Mesenchymal stem cell (in vitro differentiated cells and primary cell): ENCODE measurements around the gene PCDHGA12.
"Not testable (repeated sequence)": the region's sequence is repeated elsewhere in the genome, so short reads cannot be mapped to it uniquely, and the experiment has no call there.

Experiments used
- DNase-seq: peaks from one replicate; pipeline ENCODE4 v3.0.0-alpha.2; 2013
- H2AFZ ChIP-seq: one replicate; pipeline ENCODE4 v1.6.1; 2013; ENCODE audit warnings: low read depth, mild to moderate bottlenecking, control low read depth, inconsistent platforms, low read length, moderate library complexity
- H2AK5ac ChIP-seq: 2 replicates; pipeline ENCODE4 v1.6.1; 2013; ENCODE audit warnings: low read length, moderate library complexity, mild to moderate bottlenecking, inconsistent platforms; ENCODE audit not compliant: severe bottlenecking
- H2BK120ac ChIP-seq: one replicate; pipeline ENCODE4 v1.6.1; 2013; ENCODE audit warnings: low read depth, mild to moderate bottlenecking, inconsistent platforms, low read length, moderate library complexity
- H2BK12ac ChIP-seq, 2 experiments: one replicate each; pipeline ENCODE4 v1.6.1; 2013; ENCODE audit warnings: inconsistent platforms in 2 of 2, low read length in 2 of 2, mild to moderate bottlenecking in 2 of 2, moderate library complexity in 2 of 2, control low read depth in 1 of 2
- H2BK15ac ChIP-seq: one replicate; pipeline ENCODE4 v1.6.1; 2013; ENCODE audit warnings: mild to moderate bottlenecking, low read depth, inconsistent platforms; ENCODE audit not compliant: poor library complexity, severe bottlenecking
- H2BK5ac ChIP-seq: 2 replicates; pipeline ENCODE4 v1.6.1; 2013; ENCODE audit warnings: low read depth, mild to moderate bottlenecking, low read length, control low read depth, inconsistent platforms; ENCODE audit not compliant: poor library complexity, severe bottlenecking
- H3K14ac ChIP-seq, 2 experiments: one replicate each; pipeline ENCODE4 v1.6.1; 2013; ENCODE audit warnings: inconsistent platforms in 2 of 2, low read length in 2 of 2, control low read depth in 1 of 2, mild to moderate bottlenecking in 1 of 2, moderate library complexity in 1 of 2
- H3K18ac ChIP-seq, 2 experiments: one replicate each; pipeline ENCODE4 v1.6.1; 2013; ENCODE audit warnings: inconsistent platforms in 2 of 2, low read length in 2 of 2, control low read depth in 1 of 2, low read depth in 1 of 2, mild to moderate bottlenecking in 1 of 2
- H3K23ac ChIP-seq, 2 experiments: one replicate each; pipeline ENCODE4 v1.6.1; 2013; ENCODE audit warnings: inconsistent platforms in 2 of 2, low read length in 2 of 2, mild to moderate bottlenecking in 2 of 2, moderate library complexity in 2 of 2, control low read depth in 1 of 2
- H3K27ac ChIP-seq: 2 replicates; pipeline ENCODE4 v1.5.1; 2013; ENCODE audit warnings: mild to moderate bottlenecking, moderate library complexity, low read length, control low read depth, inconsistent platforms; ENCODE audit not compliant: poor library complexity, severe bottlenecking
- H3K27me3 ChIP-seq, 2 experiments: 2 replicates each; pipeline versions ENCODE4 v1.6.1 to v1.7.0; 2013; ENCODE audit warnings: low read length in 2 of 2, mild to moderate bottlenecking in 2 of 2, moderate library complexity in 2 of 2, control low read depth in 1 of 2, inconsistent platforms in 1 of 2; ENCODE audit not compliant: control insufficient read depth in 1 of 2, insufficient read depth in 1 of 2
- H3K36me3 ChIP-seq, 2 experiments: 2 replicates each; pipeline versions ENCODE4 v1.6.1 to v1.7.0; 2013; ENCODE audit warnings: low read length in 2 of 2, control low read depth in 1 of 2, inconsistent platforms in 1 of 2, low read depth in 1 of 2, mild to moderate bottlenecking in 1 of 2; ENCODE audit not compliant: insufficient read depth in 2 of 2, control insufficient read depth in 1 of 2
- H3K4ac ChIP-seq, 2 experiments: one replicate each; pipeline ENCODE4 v1.6.1; 2013; ENCODE audit warnings: inconsistent platforms in 2 of 2, low read length in 2 of 2, mild to moderate bottlenecking in 2 of 2, moderate library complexity in 2 of 2, control low read depth in 1 of 2, low read depth in 1 of 2
- H3K4me1 ChIP-seq: 2 replicates; pipeline ENCODE4 v1.6.1; 2013; ENCODE audit warnings: low read depth, low read length, control low read depth; ENCODE audit not compliant: control insufficient read depth, insufficient read depth
- H3K4me2 ChIP-seq: 2 replicates; pipeline ENCODE4 v1.6.1; 2013; ENCODE audit warnings: low read length, mild to moderate bottlenecking, inconsistent platforms; ENCODE audit not compliant: poor library complexity, severe bottlenecking
- H3K4me3 ChIP-seq, 2 experiments: 2 replicates each; pipeline versions ENCODE4 v1.5.1 to v1.7.0; 2013; ENCODE audit warnings: low read length in 2 of 2, mild to moderate bottlenecking in 2 of 2, control low read depth in 1 of 2, low read depth in 1 of 2; ENCODE audit not compliant: insufficient read depth in 1 of 2
- H3K79me1 ChIP-seq: replicated peaks from 2 replicates; pipeline ENCODE4 v1.6.1; 2013; ENCODE audit warnings: mild to moderate bottlenecking, control low read depth, low read length, inconsistent platforms; ENCODE audit not compliant: poor library complexity, severe bottlenecking
- H3K9ac ChIP-seq: 2 replicates; pipeline ENCODE4 v1.7.0; 2013; ENCODE audit warnings: mild to moderate bottlenecking, low read length, moderate library complexity
- H3K9me3 ChIP-seq: 2 replicates; pipeline ENCODE4 v1.7.0; 2013; ENCODE audit warnings: mild to moderate bottlenecking, low read length; ENCODE audit not compliant: control insufficient read depth
- H4K8ac ChIP-seq: one replicate; pipeline ENCODE4 v1.6.1; 2013; ENCODE audit warnings: inconsistent platforms, mild to moderate bottlenecking, low read length, moderate library complexity
- H4K91ac ChIP-seq: one replicate; pipeline ENCODE4 v1.6.1; 2013; ENCODE audit warnings: mild to moderate bottlenecking, low read length, inconsistent platforms
- WGBS: methylation state at CpG from one replicate; pipeline ENCODE4 v1.1.7; 2013; ENCODE audit warnings: mixed read lengths; 5-methylcytosine and 5-hydroxymethylcytosine counted together

PCDHGA12 gene

DNA sequence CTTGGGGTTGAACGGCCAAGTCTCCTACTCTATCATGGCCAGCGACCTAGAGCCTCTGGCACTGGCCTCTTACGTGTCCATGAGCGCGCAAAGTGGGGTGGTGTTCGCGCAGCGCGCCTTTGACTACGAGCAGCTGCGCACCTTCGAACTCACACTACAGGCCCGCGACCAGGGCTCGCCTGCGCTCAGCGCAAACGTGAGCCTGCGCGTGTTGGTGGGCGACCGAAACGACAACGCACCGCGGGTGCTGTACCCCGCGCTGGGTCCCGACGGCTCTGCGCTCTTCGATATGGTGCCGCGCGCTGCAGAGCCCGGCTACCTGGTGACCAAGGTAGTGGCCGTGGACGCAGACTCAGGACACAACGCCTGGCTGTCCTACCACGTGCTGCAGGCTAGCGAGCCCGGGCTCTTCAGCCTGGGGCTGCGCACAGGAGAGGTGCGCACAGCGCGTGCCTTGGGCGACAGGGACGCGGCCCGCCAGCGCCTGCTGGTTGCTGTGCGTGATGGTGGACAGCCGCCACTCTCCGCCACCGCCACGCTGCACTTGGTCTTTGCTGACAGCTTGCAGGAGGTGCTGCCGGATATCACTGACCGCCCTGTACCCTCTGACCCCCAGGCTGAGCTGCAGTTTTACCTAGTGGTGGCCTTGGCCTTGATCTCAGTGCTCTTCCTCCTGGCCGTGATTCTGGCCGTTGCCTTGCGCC is 30.6 kb upstream of the PCDHGA12 start:
- Histone ChIP-seq H4K8ac (no peak overlapping the region), H2AK5ac (no peak overlapping the region), H2BK15ac (no peak overlapping the region), H3K27me3 (no peaks in the 10 kb centered on the region), H3K4me1 (no peaks in the 10 kb centered on the region), H3K4me3 (peak overlapping the region; percentile 4 to 70), H2BK12ac (no peak overlapping the region), H2AFZ (no peak overlapping the region), H3K27ac (no peak overlapping the region), H3K18ac (no peak overlapping the region), H4K91ac (no peak overlapping the region), H2BK120ac (no peak overlapping the region), H3K4ac (no peak overlapping the region), H3K4me2 (no peak overlapping the region), H2BK5ac (no peak overlapping the region), H3K79me1 (peaks cover 15% of the 10 kb centered on the region), H3K23ac (no peak overlapping the region), H3K9me3 (peaks cover 60% of the 10 kb centered on the region), H3K9ac (no peak overlapping the region), H3K14ac (no peak overlapping the region), H3K36me3 (peaks cover 0 to 26% of the 10 kb centered on the region in 2 experiments)
- DNase-seq = no peak
- WGBS = 96% methylated on average over 61 of the region's 61 CpGs

DNA sequence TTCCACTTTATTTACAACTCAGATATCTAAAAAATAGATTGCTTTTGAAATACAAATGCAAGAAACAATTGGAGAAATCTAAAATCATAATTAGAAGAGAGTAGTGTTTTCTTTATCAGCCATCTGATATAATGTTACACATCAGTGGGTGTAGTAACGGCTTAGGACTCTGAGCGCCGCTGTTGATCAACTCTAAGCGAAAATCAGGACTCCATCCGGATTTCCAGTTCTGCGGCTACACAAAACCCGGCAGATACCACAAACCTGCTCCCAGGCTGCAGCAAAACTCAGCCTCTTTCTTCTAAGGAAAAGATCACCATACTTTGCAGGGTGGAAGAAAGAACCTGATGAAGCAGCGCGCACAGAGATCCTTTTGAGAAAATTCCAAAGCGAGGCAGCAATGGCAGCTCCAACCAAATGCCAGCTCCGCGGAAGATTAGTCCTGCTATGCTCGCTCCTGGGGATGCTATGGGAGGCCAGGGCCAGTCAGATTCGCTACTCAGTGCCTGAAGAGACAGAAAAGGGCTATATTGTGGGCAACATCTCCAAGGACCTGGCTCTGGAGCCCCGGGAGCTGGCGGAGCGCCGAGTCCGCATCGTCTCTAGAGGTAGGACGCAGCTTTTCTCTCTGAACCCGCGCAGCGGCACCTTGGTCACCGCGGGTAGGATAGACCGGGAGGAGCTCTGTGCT is 27.6 kb upstream of the PCDHGA12 start, which contains the start of gene PCDHGA9:
Gene PCDHGA9, plus strand, starts transcription at position 226 of the 691 bp plus-strand sequence. Its CDS starts 175 bp downstream, at position 401.
- Histone ChIP-seq H4K8ac (no peak within 1 kb of the TSS), H2BK15ac (no peak within 1 kb of the TSS), H3K36me3 (peaks cover 0 to 24% of the 10 kb centered on the region in 2 experiments), H3K4me2 (no peak within 1 kb of the TSS), H3K4ac (no peak within 1 kb of the TSS), H4K91ac (no peak within 1 kb of the TSS), H3K14ac (no peak within 1 kb of the TSS), H3K18ac (no peak within 1 kb of the TSS), H2BK12ac (no peak within 1 kb of the TSS), H3K27me3 (no peaks in the 10 kb centered on the region), H3K4me1 (no peaks in the 10 kb centered on the region), H3K9me3 (peaks cover 54% of the 10 kb centered on the region), H3K79me1 (peaks cover 13% of the 10 kb centered on the region), H3K4me3 (peak within 1 kb of the TSS in 1 of 2 experiments; percentile 75), H3K27ac (no peak within 1 kb of the TSS), H2AK5ac (no peak within 1 kb of the TSS), H2BK5ac (no peak within 1 kb of the TSS), H2BK120ac (no peak within 1 kb of the TSS), H2AFZ (no peak within 1 kb of the TSS), H3K9ac (peak within 1 kb of the TSS; percentile 53), H3K23ac (no peak within 1 kb of the TSS)
- 93% methylated on average over 27 of the region's 27 CpGs for WGBS
- no peak for DNase-seq

- Histone ChIP-seq H4K91ac (no peak overlapping the region), H2BK120ac (no peak overlapping the region), H2AFZ (no peak overlapping the region), H3K27ac (no peak overlapping the region), H3K9me3 (peaks cover 54% of the 10 kb centered on the region), H2BK12ac (no peak overlapping the region), H3K9ac (no peak overlapping the region), H3K27me3 (no peaks in the 10 kb centered on the region), H2BK5ac (no peak overlapping the region), H3K18ac (no peak overlapping the region), H3K79me1 (peaks cover 13% of the 10 kb centered on the region), H3K36me3 (peaks cover 0 to 28% of the 10 kb centered on the region in 2 experiments), H3K4me1 (no peaks in the 10 kb centered on the region), H3K4ac (no peak overlapping the region), H2BK15ac (no peak overlapping the region), H3K4me2 (no peak overlapping the region), H3K4me3 (peak overlapping the region in 1 of 2 experiments; percentile 75), H4K8ac (no peak overlapping the region), H3K14ac (no peak overlapping the region), H2AK5ac (no peak overlapping the region), H3K23ac (no peak overlapping the region)
- DNase-seq = no peak
- WGBS = 98% methylated on average over 20 of the region's 22 CpGs
Measured at GRCh38 chr5:141403387-141403786, 26.9 kb upstream of the PCDHGA12 start.

DNA sequence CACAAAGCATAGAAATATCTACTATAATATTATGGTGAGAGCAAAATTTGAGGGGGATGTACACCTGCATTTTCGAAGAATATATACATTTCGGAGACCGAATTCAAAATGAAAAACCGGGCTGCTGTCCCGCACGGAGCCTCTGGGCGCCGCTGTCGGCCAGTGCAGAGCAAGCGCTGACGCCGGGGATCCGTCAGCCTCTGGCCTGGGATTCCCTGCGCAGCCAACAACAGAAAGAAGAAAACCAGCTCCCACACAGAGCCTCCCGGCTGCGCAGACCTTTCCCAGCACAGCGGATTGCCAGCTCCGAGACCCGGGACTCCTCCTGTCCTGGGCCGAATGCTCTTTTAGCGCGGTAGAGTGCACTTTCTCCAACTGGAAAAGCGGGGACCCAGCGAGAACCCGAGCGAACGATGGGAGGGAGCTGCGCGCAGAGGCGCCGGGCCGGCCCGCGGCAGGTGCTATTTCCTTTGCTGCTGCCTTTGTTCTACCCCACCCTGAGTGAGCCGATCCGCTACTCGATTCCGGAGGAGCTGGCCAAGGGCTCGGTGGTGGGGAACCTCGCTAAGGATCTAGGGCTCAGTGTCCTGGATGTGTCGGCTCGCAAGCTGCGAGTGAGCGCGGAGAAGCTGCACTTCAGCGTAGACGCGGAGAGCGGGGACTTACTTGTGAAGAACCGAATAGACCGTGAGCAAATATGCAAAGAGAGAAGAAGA is 22.4 kb upstream of the PCDHGA12 start, which contains the start of gene PCDHGB6:
Gene PCDHGB6, plus strand, starts transcription at position 232 of the 716 bp plus-strand sequence. Its CDS starts 182 bp downstream, at position 414.
- DNase-seq = peak; percentile 83
- 4% methylated on average over 47 of the region's 51 CpGs for WGBS

More for the DNA sequence above, 22.4 kb upstream of the PCDHGA12 start, which contains the start of gene PCDHGB6:
- H3K14ac ChIP-seq, H3K4me1 ChIP-seq, H2BK12ac ChIP-seq, H3K4ac ChIP-seq, H2BK15ac ChIP-seq, H2BK120ac ChIP-seq, H2AK5ac ChIP-seq, H2BK5ac ChIP-seq, H3K27ac ChIP-seq, H3K23ac ChIP-seq: not testable (repeated sequence)
- Histone ChIP-seq H3K9ac (peak within 1 kb of the TSS; percentile 26), H2AFZ (peak within 1 kb of the TSS; percentile 55), H3K18ac (peak within 1 kb of the TSS; percentile 16 to 67), H4K91ac (peak within 1 kb of the TSS; percentile 90), H3K4me2 (peak within 1 kb of the TSS; percentile 35), H3K79me1 (peaks cover 24% of the 10 kb centered on the region), H3K9me3 (peaks cover 39% of the 10 kb centered on the region), H3K36me3 (peaks cover 0 to 24% of the 10 kb centered on the region in 2 experiments), H3K27me3 (peaks cover 0 to 17% of the 10 kb centered on the region in 2 experiments), H4K8ac (peak within 1 kb of the TSS; percentile 64), H3K4me3 (peak within 1 kb of the TSS; percentile 57 to 72)
